HCT116 (cell line): ENCODE data around the gene FAM53B. TPM values are rescaled to one million over a fixed set of nuclear protein-coding genes. Genes with fewer than 3 reads are reported as not detected.

Experiments used
- ATAC-seq: fragments of 200-7000 bp; cut with Tn5 transposase; 2 replicates; pipeline ENCODE4 v1.9.1; 2020; ENCODE audit warnings: mild to moderate bottlenecking, moderate library complexity
- BruUV-seq: library from RNA; stranded (reverse); fragments of 400-500 nt; replicated peaks from 2 replicates; lab custom pipeline; 2021; lab: Mats Ljungman, UMichigan
- CTCF ChIA-PET: fragments of 300-600 bp; sonication (Branson Sonifier 250); formaldehyde crosslinking; loops from one replicate; lab custom pipeline; 2021; ENCODE audit warnings: antibody characterized with exemption; lab: Charles Lee
- POLR2A ChIA-PET: fragments of 300-600, 350-600 bp; sonication (Branson Sonifier 250); formaldehyde crosslinking; loops from one replicate; lab custom pipeline; 2021; ENCODE audit warnings: antibody characterized with exemption; lab: Charles Lee
- RAD21 ChIA-PET, 2 experiments: fragments of 300-600 bp; sonication (Branson Sonifier 250); formaldehyde crosslinking; loops; one replicate each; lab custom pipeline; 2023; ENCODE audit warnings: low total read pairs in 2 of 2; ENCODE audit not compliant: uncharacterized antibody in 2 of 2, unreplicated experiment in 2 of 2, low non-redundant PET in 1 of 2; lab: Charles Lee
- DNase-seq: peaks from one replicate; pipeline ENCODE4 v3.0.0-alpha.2; 2010; ENCODE audit warnings: low read depth, low spot score
- H2AFZ ChIP-seq: fragments of 200-600 bp; shearing (Covaris generic), sonication (generic); 2 replicates; pipeline ENCODE4 v1.6.1; 2017; ENCODE audit warnings: low read depth, mixed run types, mixed read lengths, antibody characterized with exemption, low read length; ENCODE audit not compliant: poor library complexity, severe bottlenecking
- H3K27ac ChIP-seq: 2 replicates; pipeline ENCODE4 v1.5.1; 2012; ENCODE audit warnings: low read depth, low read length
- H3K27me3 ChIP-seq: fragments of 200-600 bp; sonication (generic); 2 replicates; pipeline ENCODE4 v1.6.1; 2016; ENCODE audit warnings: mixed run types, low read length, mixed read lengths; ENCODE audit not compliant: insufficient read depth
- H3K36me3 ChIP-seq, 2 experiments: fragments of 200-500 bp in 1 of 2; fragments of 200-600 bp in 1 of 2; sonication (Bioruptor generic) in 1 of 2; sonication (generic) in 1 of 2; 2 replicates each; pipeline versions ENCODE4 v1.5.1 to v1.6.1; 2014 to 2016; ENCODE audit warnings: low read length in 2 of 2, inconsistent platforms in 1 of 2, mixed read lengths in 1 of 2, mixed run types in 1 of 2; ENCODE audit not compliant: insufficient read depth in 2 of 2, control insufficient read depth in 1 of 2
- H3K4me1 ChIP-seq, 2 experiments: fragments of 200-600 bp in 1 of 2; sonication (generic) in 1 of 2; 2 replicates each; pipeline versions ENCODE4 v1.5.1 to v1.6.1; 2012 to 2017; ENCODE audit warnings: low read length in 2 of 2, inconsistent platforms in 1 of 2, mild to moderate bottlenecking in 1 of 2, mixed read lengths in 1 of 2, mixed run types in 1 of 2, moderate library complexity in 1 of 2; ENCODE audit not compliant: insufficient read depth in 2 of 2, control insufficient read depth in 1 of 2
- H3K4me2 ChIP-seq: fragments of 200-600 bp; sonication (generic); 2 replicates; pipeline ENCODE4 v1.6.1; 2017; ENCODE audit warnings: mixed run types, low read length, mixed read lengths
- H3K4me3 ChIP-seq, 2 experiments: fragments of 200-600 bp in 1 of 2; sonication (generic) in 1 of 2; replicated peaks in 1 of 2; 2 replicates each; pipeline ENCODE4 v1.5.1; 2011 to 2016; ENCODE audit warnings: low read length in 2 of 2, control low read depth in 1 of 2, low read depth in 1 of 2, mild to moderate bottlenecking in 1 of 2, mixed read lengths in 1 of 2, mixed run types in 1 of 2
- H3K79me2 ChIP-seq: fragments of 200-600 bp; sonication (generic); 2 replicates; pipeline ENCODE4 v1.6.1; 2017; ENCODE audit warnings: mild to moderate bottlenecking, mixed run types, low read length, moderate library complexity, mixed read lengths; ENCODE audit not compliant: insufficient read depth
- H3K9ac ChIP-seq: fragments of 200-600 bp; sonication (generic); 2 replicates; pipeline ENCODE4 v1.6.1; 2016; ENCODE audit warnings: low read length, mixed read lengths
- H3K9me2 ChIP-seq: fragments of 200-600 bp; sonication (generic), shearing (Covaris generic); 2 replicates; pipeline ENCODE4 v1.6.1; 2017; ENCODE audit warnings: mixed run types, mild to moderate bottlenecking, moderate library complexity; ENCODE audit not compliant: insufficient read depth
- H3K9me3 ChIP-seq, 2 experiments: fragments of 200-500 bp in 1 of 2; fragments of 200-600 bp in 1 of 2; sonication (Bioruptor generic) in 1 of 2; sonication (generic) in 1 of 2; 2 replicates each; pipeline ENCODE4 v1.6.1; 2014 to 2017; ENCODE audit warnings: low read length in 2 of 2, mixed read lengths in 2 of 2, inconsistent platforms in 1 of 2, low read depth in 1 of 2, mild to moderate bottlenecking in 1 of 2, mixed run types in 1 of 2, moderate library complexity in 1 of 2; ENCODE audit not compliant: control insufficient read depth in 1 of 2, insufficient read depth in 1 of 2
- H4K20me1 ChIP-seq: fragments of 200-600 bp; sonication (generic), shearing (Covaris generic); 2 replicates; pipeline ENCODE4 v1.6.1; 2017; ENCODE audit warnings: mixed run types, mild to moderate bottlenecking, moderate library complexity; ENCODE audit not compliant: insufficient read depth
- ATF3 ChIP-seq: IDR thresholded peaks from 2 replicates; pipeline ENCODE4 v1.6.1; 2012
- CTCF ChIP-seq, 3 experiments: fragments of 200-600 bp in 1 of 3; sonication (generic) in 1 of 3; IDR thresholded peaks in 2 of 3; conservative IDR thresholded peaks in 1 of 3; 2 replicates each; pipeline ENCODE4 v1.5.1; 2012 to 2017; ENCODE audit warnings: low read depth in 2 of 3, low read length in 2 of 3, antibody characterized with exemption in 1 of 3, borderline replicate concordance in 1 of 3, control low read depth in 1 of 3, mild to moderate bottlenecking in 1 of 3, mixed read lengths in 1 of 3, mixed run types in 1 of 3, moderate library complexity in 1 of 3; ENCODE audit not compliant: insufficient read depth in 1 of 3
- EGR1 ChIP-seq: IDR thresholded peaks from 2 replicates; pipeline ENCODE4 v1.6.1; 2012; ENCODE audit warnings: low read depth
- POLR2AphosphoS5 ChIP-seq: IDR thresholded peaks from 2 replicates; pipeline ENCODE4 v1.6.1; 2011; ENCODE audit warnings: mild to moderate bottlenecking, low read depth, low read length, moderate library complexity
- REST ChIP-seq: IDR thresholded peaks from 2 replicates; pipeline ENCODE4 v1.6.1; 2012; ENCODE audit warnings: low read depth
- SIN3A ChIP-seq: IDR thresholded peaks from 2 replicates; pipeline ENCODE4 v1.6.1; 2012; ENCODE audit warnings: low read depth
- SP1 ChIP-seq: IDR thresholded peaks from 2 replicates; pipeline ENCODE4 v1.6.1; 2012; ENCODE audit warnings: low read depth
- SRF ChIP-seq: IDR thresholded peaks from 2 replicates; pipeline ENCODE4 v1.6.1; 2012; ENCODE audit warnings: low read depth
- TCF7L2 ChIP-seq: IDR thresholded peaks from 2 replicates; pipeline ENCODE4 v1.7.0; 2011; ENCODE audit warnings: borderline replicate concordance, inconsistent platforms; ENCODE audit not compliant: insufficient read depth, insufficient read length; ENCODE audit errors: extremely low read depth
- ZBTB33 ChIP-seq: IDR thresholded peaks from 2 replicates; pipeline ENCODE4 v1.6.1; 2011; ENCODE audit warnings: mild to moderate bottlenecking, low read length, moderate library complexity; ENCODE audit not compliant: insufficient replicate concordance; ENCODE audit errors: extremely low read depth
- ZNF274 ChIP-seq: fragments of 200-500 bp; sonication (Bioruptor generic); IDR thresholded peaks from 2 replicates; pipeline ENCODE4 v1.6.1; 2014; ENCODE audit warnings: mild to moderate bottlenecking, low read depth, low read length, inconsistent platforms
- intact Hi-C: fragments of 100-400 bp; cut with micrococcal nuclease; formaldehyde crosslinking; loops from 2 replicates; pipeline ENCODE4 v1.10.0; 2022
- total RNA-seq: library from RNA; stranded (reverse); gene quantifications from one replicate; pipeline ENCODE4 v1.2.1, GENCODE V29; 2021; ENCODE audit not compliant: unreplicated experiment

FAM53B gene
- total RNA-seq, 1 experiment from 2014 or later: 19.6 TPM

GRCh38 chr10:124665980-124666379, 78.2 kb downstream of the FAM53B start:
- RAD21 ChIA-PET: no interaction called here
- Histone ChIP-seq H2AFZ (no peak overlapping the region), H3K36me3 (no peaks in the 10 kb centered on the region; a peak in 1 of 4 replicates), H3K4me1 (no peaks in the 10 kb centered on the region; a peak in 1 of 4 replicates), H3K27ac (no peak overlapping the region), H3K9me2 (no peaks in the 10 kb centered on the region), H4K20me1 (no peaks in the 10 kb centered on the region), H3K79me2 (no peaks in the 10 kb centered on the region), H3K4me3 (no peak overlapping the region), H3K4me2 (no peak overlapping the region), H3K9ac (no peak overlapping the region), H3K27me3 (no peaks in the 10 kb centered on the region), H3K9me3 (no peaks in the 10 kb centered on the region)
- no peak for DNase-seq
- TF ChIP-seq SIN3A (no peak), ATF3 (no peak), SP1 (no peak), SRF (no peak), REST (no peak), CTCF (IDR thresholded peaks at IDR 0.05 in 2 of 3, conservative IDR thresholded peaks at IDR 0.05 in 1 of 3; ENCODE audit: borderline replicate concordance in 1 of 3, insufficient read depth in 1 of 3, low read depth in 2 of 3, low read length in 2 of 3) (no peak), TCF7L2 (no peak), ZBTB33 (no peak), EGR1 (no peak), ZNF274 (no peak), POLR2AphosphoS5 (no peak)
- intact Hi-C loops: no loop called here
- POLR2A ChIA-PET: no interaction called here
- no TSS peak for BruUV-seq
- ATAC-seq: 0 out of 2 replicates have a peak, but pooled peaks have one; percentile 15
- CTCF ChIA-PET: no interaction called here
